HEK293T (cell line): Measurements from ENCODE around the gene ELOVL6.
"Not testable (repeated sequence)": the region's sequence is repeated elsewhere in the genome, so short reads cannot be mapped to it uniquely, and the experiment has no call there.

ENCODE experiments used
- CTCF ChIA-PET: fragments of 350-600 bp; formaldehyde crosslinking; extraction: SDS; loops from one replicate; lab custom pipeline; 2021; ENCODE audit warnings: antibody characterized with exemption, inconsistent platforms; lab: Yijun Ruan, JAX
- POLR2A ChIA-PET: fragments of 350-600 bp; formaldehyde crosslinking; extraction: SDS; loops from one replicate; lab custom pipeline; 2020; ENCODE audit warnings: antibody characterized with exemption, inconsistent platforms; lab: Yijun Ruan, JAX
- DNase-seq: peaks from one replicate; pipeline ENCODE4 v3.0.0; 2012; ENCODE audit warnings: mixed read lengths; ENCODE audit errors: extremely low spot score
- ARNT ChIP-seq: fragments of 450-650 bp; IDR thresholded peaks from 2 replicates; pipeline ENCODE4 v1.6.1; 2017; ENCODE audit warnings: mild to moderate bottlenecking
- BHLHE40 ChIP-seq: fragments of 450-650 bp; IDR thresholded peaks from 2 replicates; pipeline ENCODE4 v1.6.1; 2016; ENCODE audit warnings: mild to moderate bottlenecking, moderate library complexity, borderline replicate concordance
- CTBP1 ChIP-seq: fragments of 450-650 bp; IDR thresholded peaks from 2 replicates; pipeline ENCODE4 v1.6.1; 2016; ENCODE audit warnings: borderline replicate concordance
- ELF4 ChIP-seq: fragments of 450-650 bp; IDR thresholded peaks from 2 replicates; pipeline ENCODE4 v1.6.1; 2017; ENCODE audit warnings: antibody characterized with exemption
- FOXA1 ChIP-seq: fragments of 450-650 bp; IDR thresholded peaks from 2 replicates; pipeline ENCODE4 v1.6.1; 2016; ENCODE audit warnings: mild to moderate bottlenecking
- FOXK2 ChIP-seq: fragments of 450-650 bp; IDR thresholded peaks from 2 replicates; pipeline ENCODE4 v1.6.1; 2016; ENCODE audit warnings: mild to moderate bottlenecking
- FOXM1 ChIP-seq: fragments of 450-650 bp; IDR thresholded peaks from 2 replicates; pipeline ENCODE4 v1.6.1; 2017; ENCODE audit warnings: mild to moderate bottlenecking, borderline replicate concordance
- HDGF ChIP-seq: fragments of 450-650 bp; IDR thresholded peaks from 2 replicates; pipeline ENCODE4 v1.6.1; 2017; ENCODE audit warnings: antibody characterized with exemption, borderline replicate concordance
- L3MBTL2 ChIP-seq: fragments of 450-650 bp; conservative IDR thresholded peaks from 2 replicates; pipeline ENCODE4 v1.6.1; 2016; ENCODE audit warnings: mild to moderate bottlenecking
- LEF1 ChIP-seq: fragments of 450-650 bp; IDR thresholded peaks from 2 replicates; pipeline ENCODE4 v1.6.1; 2017; ENCODE audit warnings: mild to moderate bottlenecking, borderline replicate concordance
- NFRKB ChIP-seq: fragments of 450-650 bp; IDR thresholded peaks from 2 replicates; pipeline ENCODE4 v1.6.1; 2016; ENCODE audit warnings: mild to moderate bottlenecking, moderate library complexity
- SP1 ChIP-seq: fragments of 450-650 bp; IDR thresholded peaks from 2 replicates; pipeline ENCODE4 v1.6.1; 2017
- SUZ12 ChIP-seq: fragments of 450-650 bp; IDR thresholded peaks from 2 replicates; pipeline ENCODE4 v1.6.1; 2016; ENCODE audit warnings: mild to moderate bottlenecking
- TARDBP ChIP-seq: fragments of 450-650 bp; IDR thresholded peaks from 2 replicates; pipeline ENCODE4 v1.6.1; 2016
- ZNF384 ChIP-seq: fragments of 450-650 bp; IDR thresholded peaks from 2 replicates; pipeline ENCODE4 v1.6.1; 2016
- TF ChIP-seq, protein P1 (sequence below): fragments of 450-650 bp; IDR thresholded peaks from 2 replicates; pipeline ENCODE4 v1.6.1; 2016

Gene ELOVL6

DNA sequence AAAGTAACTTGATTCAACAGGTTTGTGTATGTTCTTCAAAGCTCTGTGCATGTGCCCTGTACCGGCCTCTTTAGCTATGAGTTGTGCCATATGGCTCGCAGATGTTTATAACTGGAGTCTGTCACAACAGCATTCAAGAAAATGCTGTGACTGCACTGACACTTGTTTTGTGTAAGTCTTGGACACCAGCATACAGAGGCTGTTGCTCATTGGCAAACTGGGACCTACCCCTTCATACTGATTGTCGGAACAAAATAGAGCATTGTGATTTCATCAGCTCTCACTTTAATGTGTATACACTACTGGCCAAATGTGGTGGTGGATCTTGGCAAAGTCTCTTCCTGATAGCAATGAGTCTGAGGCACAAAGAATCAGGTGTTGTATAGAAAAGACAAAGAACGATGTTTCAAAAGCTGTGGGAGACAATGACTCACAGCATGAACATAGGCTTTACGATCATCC lies 151.8 kb downstream of the ELOVL6 start:
- no peak for DNase-seq
- ChIA-PET POLR2A (no interaction called here), CTCF (no interaction called here)
- TF ChIP-seq SP1 (no peak), ARNT (no peak), ELF4 (no peak), LEF1 (no peak), CTBP1 (no peak), L3MBTL2 (no peak)
- TF ChIP-seq, protein P1, sequence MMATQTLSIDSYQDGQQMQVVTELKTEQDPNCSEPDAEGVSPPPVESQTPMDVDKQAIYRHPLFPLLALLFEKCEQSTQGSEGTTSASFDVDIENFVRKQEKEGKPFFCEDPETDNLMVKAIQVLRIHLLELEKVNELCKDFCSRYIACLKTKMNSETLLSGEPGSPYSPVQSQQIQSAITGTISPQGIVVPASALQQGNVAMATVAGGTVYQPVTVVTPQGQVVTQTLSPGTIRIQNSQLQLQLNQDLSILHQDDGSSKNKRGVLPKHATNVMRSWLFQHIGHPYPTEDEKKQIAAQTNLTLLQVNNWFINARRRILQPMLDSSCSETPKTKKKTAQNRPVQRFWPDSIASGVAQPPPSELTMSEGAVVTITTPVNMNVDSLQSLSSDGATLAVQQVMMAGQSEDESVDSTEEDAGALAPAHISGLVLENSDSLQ: no peak

DNA sequence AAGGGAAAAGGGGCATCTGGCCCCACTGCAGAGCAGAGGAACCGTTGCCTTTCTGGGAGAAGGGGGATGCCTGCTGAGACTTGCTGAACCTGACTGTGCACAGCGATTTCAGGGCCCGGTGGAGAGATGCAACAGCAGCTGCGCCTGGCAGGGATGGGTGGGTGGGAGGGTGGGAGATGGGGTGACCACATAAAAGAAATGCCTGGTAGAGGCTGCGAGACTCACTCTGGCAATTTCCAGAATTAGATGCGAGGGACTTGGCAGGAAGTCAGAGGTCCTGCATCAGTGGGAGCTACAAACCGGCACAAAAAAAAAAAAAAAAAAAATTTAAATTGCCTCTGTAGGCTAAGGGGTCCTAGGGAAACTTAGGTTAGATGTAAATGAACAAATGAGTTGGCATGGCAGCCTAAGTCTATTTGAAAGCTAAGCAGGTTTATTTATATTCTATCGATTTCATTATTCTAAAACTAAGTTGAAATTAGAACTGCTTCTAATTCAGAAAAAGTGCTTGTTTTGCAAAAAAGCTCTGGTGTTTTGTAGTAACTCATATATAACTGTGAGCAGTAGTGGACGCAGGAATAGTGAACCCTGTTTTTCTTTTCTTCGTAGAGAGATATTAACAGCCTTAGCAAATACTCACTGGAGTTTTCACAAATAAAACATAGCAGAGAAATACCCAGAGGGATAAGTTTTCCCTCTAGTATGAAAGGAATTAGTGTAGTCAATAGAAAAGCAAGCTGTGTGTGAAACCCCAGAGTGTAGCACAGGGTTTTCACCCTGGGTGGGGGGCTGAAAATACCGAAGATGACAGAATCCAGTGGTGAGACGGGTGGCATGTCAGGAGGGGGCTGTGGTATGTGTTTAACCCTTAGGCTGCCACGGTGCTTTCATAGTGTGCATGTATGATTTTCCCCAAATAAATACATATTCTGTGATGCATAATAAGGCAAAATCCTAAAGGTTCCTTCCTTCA lies 155.6 kb downstream of the ELOVL6 start:
- CTCF ChIA-PET: interaction anchor here (0.6 kb wide), 1 partner anchor 25 kb away, joined by 4 read pairs; no protein-coding TSS in a partner anchor
- POLR2A ChIA-PET: no interaction called here
- TF ChIP-seq TARDBP: no peak
- TF ChIP-seq HDGF: no peak
- no peak for TF ChIP-seq SP1
- TF ChIP-seq SUZ12: no peak
- TF ChIP-seq ZNF384: no peak
- TF ChIP-seq ARNT: no peak
- no peak for TF ChIP-seq NFRKB
- TF ChIP-seq ELF4: no peak
- TF ChIP-seq CTBP1: no peak
- no peak for TF ChIP-seq FOXK2
- TF ChIP-seq FOXA1: no peak
- TF ChIP-seq LEF1: no peak
- TF ChIP-seq, protein P1: no peak
- DNase-seq: no peak

DNA sequence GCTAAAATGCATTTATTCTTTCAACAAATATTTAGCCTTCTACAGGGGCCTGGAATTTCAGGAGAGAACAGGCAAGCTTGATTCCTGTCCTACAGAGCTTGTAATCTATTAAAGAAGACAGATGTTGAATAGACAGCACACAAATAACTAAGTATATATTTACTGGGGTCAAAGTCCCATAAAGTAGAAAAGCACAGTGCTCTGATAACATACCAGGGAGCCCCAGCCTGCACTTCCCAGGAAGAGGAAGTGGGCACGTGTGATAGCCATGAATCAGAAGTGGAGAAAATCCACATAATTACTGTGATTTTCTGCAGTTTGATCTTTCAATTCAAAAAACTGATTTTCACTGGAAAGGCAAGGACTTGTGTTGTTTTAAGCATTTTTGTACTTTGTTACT lies 156.7 kb downstream of the ELOVL6 start:
- TF ChIP-seq L3MBTL2 (no peak), FOXA1 (no peak), HDGF (no peak), FOXM1 (no peak), ZNF384 (no peak), ELF4 (no peak), SP1 (no peak)
- ChIA-PET POLR2A (no interaction called here), CTCF (no interaction called here)
- DNase-seq: no peak

DNA sequence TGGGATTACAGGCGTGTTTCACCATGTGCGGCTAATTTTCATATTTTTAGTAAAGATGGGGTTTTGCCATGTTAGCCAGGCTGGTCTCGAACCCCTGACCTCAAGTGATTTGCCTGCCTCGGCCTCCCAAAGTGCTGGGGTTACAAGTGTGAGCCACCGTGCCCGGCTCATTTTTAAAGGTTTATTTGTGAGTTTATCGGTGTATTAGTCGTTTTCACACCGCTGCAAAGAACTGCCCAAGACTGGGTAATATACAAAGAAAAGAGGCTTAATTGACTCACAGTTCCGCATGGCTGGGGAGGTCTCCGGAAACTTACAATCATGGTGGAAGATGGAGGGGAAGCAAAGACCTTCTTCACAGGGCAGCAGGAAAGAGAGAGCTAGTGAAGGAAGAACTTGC lies 159.3 kb downstream of the ELOVL6 start:
- POLR2A ChIA-PET: not testable (repeated sequence)

DNA sequence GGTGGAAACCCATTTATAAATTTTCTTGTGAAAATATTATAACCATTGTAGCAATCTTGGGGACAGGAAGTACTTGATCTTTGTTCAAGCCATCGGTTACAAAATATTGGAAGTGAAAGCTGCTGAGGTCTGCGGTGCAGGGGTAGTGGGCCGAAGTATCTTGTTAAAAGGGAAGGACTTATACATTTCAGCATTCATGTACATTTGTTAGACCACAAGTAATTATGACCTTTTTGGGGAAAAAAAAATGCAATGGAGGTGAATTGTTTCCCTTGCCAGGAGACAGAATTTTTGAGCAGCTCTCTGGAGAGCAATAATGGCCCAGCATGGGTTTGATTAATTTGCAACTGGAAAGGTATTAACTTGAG lies 164.4 kb downstream of the ELOVL6 start:
- ChIA-PET CTCF (interaction anchor here (0.8 kb wide), 1 partner anchor 16 kb away, joined by 6 read pairs; no protein-coding TSS in a partner anchor), POLR2A (no interaction called here)
- no peak for TF ChIP-seq FOXA1
- TF ChIP-seq NFRKB: no peak
- TF ChIP-seq, protein P1: no peak
- no peak for TF ChIP-seq L3MBTL2
- TF ChIP-seq ZNF384: no peak
- TF ChIP-seq HDGF: no peak
- TF ChIP-seq SUZ12: no peak
- no peak for TF ChIP-seq FOXK2
- no peak for TF ChIP-seq ARNT
- TF ChIP-seq SP1: no peak
- no peak for DNase-seq

More for the DNA sequence above, 159.3 kb downstream of the ELOVL6 start:
- CTCF ChIA-PET: interaction anchor here (0.6 to 1.3 kb wide), 2 partner anchors 10 to 306 kb away, joined by 3 to 6 read pairs; no protein-coding TSS in a partner anchor
- not testable (repeated sequence) for DNase-seq

DNA sequence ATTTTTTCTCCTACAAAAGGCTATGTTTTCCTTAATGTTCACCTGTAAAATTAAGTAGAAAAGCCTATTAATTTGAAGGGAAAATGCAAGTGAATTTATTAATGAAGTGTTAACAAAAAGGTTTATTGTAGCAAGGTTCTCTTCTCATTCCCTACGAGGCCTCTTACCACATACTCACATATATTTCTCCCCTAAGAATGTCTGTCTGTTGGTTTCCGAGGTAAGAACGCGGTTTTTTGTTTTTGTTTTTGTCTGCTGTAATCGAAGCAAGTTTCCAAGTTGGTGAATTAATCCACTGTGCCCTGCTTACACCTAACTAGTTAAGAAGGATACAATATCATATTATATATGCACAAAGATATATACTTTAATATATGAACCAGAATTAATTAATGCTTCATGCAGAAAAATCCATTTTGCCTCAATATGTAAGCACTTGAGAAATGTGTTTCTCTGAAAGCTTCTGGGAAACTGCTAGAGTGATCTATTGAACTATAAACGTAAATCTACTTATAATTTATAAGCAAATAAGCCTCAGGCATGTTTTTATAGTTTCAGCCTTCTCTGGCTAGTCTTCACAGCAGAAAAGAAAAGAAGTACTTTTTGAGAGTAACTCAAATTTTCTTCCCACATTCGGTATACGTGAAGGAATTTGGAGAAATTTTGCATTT lies 164.9 kb downstream of the ELOVL6 start:
- ChIA-PET CTCF (interaction anchor here (0.5 kb wide), 1 partner anchor 478 kb away, joined by 4 read pairs; no protein-coding TSS in a partner anchor), POLR2A (no interaction called here)
- TF ChIP-seq BHLHE40 (no peak), LEF1 (no peak), FOXM1 (no peak), FOXA1 (no peak), TARDBP (no peak), SUZ12 (no peak), FOXK2 (no peak), L3MBTL2 (no peak), ARNT (no peak), NFRKB (no peak), ELF4 (no peak), SP1 (no peak), CTBP1 (no peak), HDGF (no peak)
- TF ChIP-seq, protein P1: no peak
- DNase-seq: no peak
